ENCODE measurements around the gene HAND1. TPM values are rescaled to one million over a fixed set of nuclear protein-coding genes. Genes with fewer than 3 reads are reported as not detected.

The HAND1 gene
- total RNA-seq, 4 donors from 2014 or later = not detected

GRCh38 chr5:154435226-154435625 lies 42.8 kb downstream of the HAND1 start:
- DNase-seq (no peak), ATAC-seq (no peak)
- Histone ChIP-seq H3K27ac (no peak overlapping the region), H3K4me3 (no peak overlapping the region), H3K36me3 (peaks cover 0 to 17% of the 10 kb centered on the region in 2 donors), H3K9me3 (no peaks in the 10 kb centered on the region), H3K4me1 (no peaks in the 10 kb centered on the region), H3K27me3 (no peaks in the 10 kb centered on the region)
- in situ Hi-C loops (cut with MboI; ENCODE audit: low sequenced_read_pairs in 4 of 4) = no loop called here
- intact Hi-C loops (cut with DNase I; ENCODE audit: low total_unique reads) = no loop called here
- TF ChIP-seq CTCF (IDR thresholded peaks at IDR 0.05 in 4 of 5, conservative IDR thresholded peaks at IDR 0.05 in 1 of 5) (no peak), POLR2A (IDR thresholded peaks at IDR 0.05) (no peak)

DNA sequence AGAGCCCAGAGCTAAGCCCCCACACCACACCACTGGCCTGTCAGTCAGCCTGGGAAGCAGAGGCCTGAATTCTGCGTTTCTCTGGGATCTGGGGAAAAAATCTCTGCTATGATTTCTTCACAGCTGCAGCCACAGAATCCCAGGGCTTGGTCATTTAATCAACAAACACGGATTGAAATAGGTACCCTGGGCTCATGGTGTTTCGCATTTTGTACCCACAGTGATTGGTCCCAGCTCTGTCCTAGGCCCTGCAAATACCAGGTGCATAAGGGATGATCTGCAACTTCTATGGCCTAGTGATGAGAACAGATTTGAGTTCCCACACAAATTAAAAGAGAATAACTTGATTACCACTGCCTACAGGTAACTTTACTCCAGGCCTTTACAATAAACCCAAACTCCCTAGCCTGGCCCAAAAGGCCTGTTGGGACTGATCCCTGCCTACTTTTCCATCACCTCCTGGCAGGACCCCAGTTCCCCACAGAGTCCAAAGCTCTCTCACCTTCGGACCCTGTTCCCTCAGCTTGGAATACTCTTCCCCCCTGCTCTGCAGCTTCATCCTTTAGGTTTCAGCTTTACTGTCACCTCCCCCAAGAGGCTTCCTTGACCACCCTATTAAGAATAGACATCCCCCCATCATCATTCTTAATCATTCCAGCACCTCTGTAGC lies 46.9 kb downstream of the HAND1 start:
- H3K27ac ChIP-seq = no peak overlapping the region
- no peaks in the 10 kb centered on the region for H3K27me3 ChIP-seq
- ATAC-seq = no peak
- no peaks in the 10 kb centered on the region for H3K9me3 ChIP-seq
- intact Hi-C loops (cut with DNase I; ENCODE audit: low total_unique reads) = no loop called here
- in situ Hi-C loops (cut with MboI; ENCODE audit: low sequenced_read_pairs in 4 of 4) = no loop called here
- DNase-seq = no peak
- TF ChIP-seq POLR2A (IDR thresholded peaks at IDR 0.05) = no peak
- no peak for TF ChIP-seq CTCF (IDR thresholded peaks at IDR 0.05 in 4 of 5, conservative IDR thresholded peaks at IDR 0.05 in 1 of 5)
- H3K4me3 ChIP-seq = no peak overlapping the region
- H3K4me1 ChIP-seq = no peaks in the 10 kb centered on the region
- no peaks in the 10 kb centered on the region for H3K36me3 ChIP-seq

GRCh38 chr5:154430466-154430865 lies 47.6 kb downstream of the HAND1 start:
- H3K4me3 ChIP-seq = no peak overlapping the region
- ATAC-seq (no peak), DNase-seq (no peak)
- H3K36me3 ChIP-seq = no peaks in the 10 kb centered on the region
- H3K4me1 ChIP-seq = no peaks in the 10 kb centered on the region
- TF ChIP-seq CTCF (IDR thresholded peaks at IDR 0.05 in 4 of 5, conservative IDR thresholded peaks at IDR 0.05 in 1 of 5) (no peak), POLR2A (IDR thresholded peaks at IDR 0.05) (no peak)
- H3K27ac ChIP-seq = no peak overlapping the region
- in situ Hi-C loops (cut with MboI; ENCODE audit: low sequenced_read_pairs in 4 of 4) (no loop called here), intact Hi-C loops (cut with DNase I; ENCODE audit: low total_unique reads) (no loop called here)
- no peaks in the 10 kb centered on the region for H3K9me3 ChIP-seq
- no peaks in the 10 kb centered on the region for H3K27me3 ChIP-seq

DNA sequence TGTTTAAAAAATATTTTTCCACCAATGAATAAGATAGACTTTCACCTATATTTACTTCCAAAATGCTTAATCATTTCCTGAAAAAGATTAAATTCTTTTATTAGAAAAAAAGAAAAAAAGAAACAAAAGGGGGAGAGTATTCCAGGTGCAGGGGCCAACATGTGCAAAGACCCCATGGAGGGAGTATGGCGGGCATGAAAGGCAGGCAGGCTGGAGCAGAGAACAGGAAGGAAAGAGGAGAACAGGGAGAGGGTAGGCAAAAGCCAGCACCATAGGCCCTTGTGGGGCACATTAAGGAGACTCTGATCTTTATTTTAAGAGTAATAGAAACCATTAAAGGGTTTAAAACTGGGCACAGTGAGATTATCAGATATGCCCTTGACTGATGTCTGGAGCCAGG lies 48.7 kb downstream of the HAND1 start:
- H3K4me3 ChIP-seq = no peak overlapping the region
- no peak for ATAC-seq
- TF ChIP-seq POLR2A (IDR thresholded peaks at IDR 0.05) (no peak), CTCF (IDR thresholded peaks at IDR 0.05 in 4 of 5, conservative IDR thresholded peaks at IDR 0.05 in 1 of 5) (no peak)
- H3K27me3 ChIP-seq = no peaks in the 10 kb centered on the region
- DNase-seq = no peak
- in situ Hi-C loops (cut with MboI; ENCODE audit: low sequenced_read_pairs in 4 of 4) (no loop called here), intact Hi-C loops (cut with DNase I; ENCODE audit: low total_unique reads) (no loop called here)
- H3K9me3 ChIP-seq = no peaks in the 10 kb centered on the region
- no peaks in the 10 kb centered on the region for H3K36me3 ChIP-seq
- no peaks in the 10 kb centered on the region for H3K4me1 ChIP-seq
- H3K27ac ChIP-seq = no peak overlapping the region

- Histone ChIP-seq H3K9me3 (no peaks in the 10 kb centered on the region), H3K27ac (no peak overlapping the region), H3K4me3 (no peak overlapping the region), H3K4me1 (no peaks in the 10 kb centered on the region), H3K36me3 (no peaks in the 10 kb centered on the region), H3K27me3 (no peaks in the 10 kb centered on the region)
- DNase-seq (no peak), ATAC-seq (no peak)
- intact Hi-C loops (cut with DNase I; ENCODE audit: low total_unique reads) (no loop called here), in situ Hi-C loops (cut with MboI; ENCODE audit: low sequenced_read_pairs in 4 of 4) (no loop called here)
- TF ChIP-seq CTCF (IDR thresholded peaks at IDR 0.05 in 4 of 5, conservative IDR thresholded peaks at IDR 0.05 in 1 of 5) (no peak), POLR2A (IDR thresholded peaks at IDR 0.05) (no peak)
Measured at GRCh38 chr5:154428208-154428607, 49.8 kb downstream of the HAND1 start.
